ENCODE measurements around the gene FXYD3.
"Not testable (repeated sequence)": the region's sequence is repeated elsewhere in the genome, so short reads cannot be mapped to it uniquely, and the experiment has no call there.

FXYD3 gene

DNA sequence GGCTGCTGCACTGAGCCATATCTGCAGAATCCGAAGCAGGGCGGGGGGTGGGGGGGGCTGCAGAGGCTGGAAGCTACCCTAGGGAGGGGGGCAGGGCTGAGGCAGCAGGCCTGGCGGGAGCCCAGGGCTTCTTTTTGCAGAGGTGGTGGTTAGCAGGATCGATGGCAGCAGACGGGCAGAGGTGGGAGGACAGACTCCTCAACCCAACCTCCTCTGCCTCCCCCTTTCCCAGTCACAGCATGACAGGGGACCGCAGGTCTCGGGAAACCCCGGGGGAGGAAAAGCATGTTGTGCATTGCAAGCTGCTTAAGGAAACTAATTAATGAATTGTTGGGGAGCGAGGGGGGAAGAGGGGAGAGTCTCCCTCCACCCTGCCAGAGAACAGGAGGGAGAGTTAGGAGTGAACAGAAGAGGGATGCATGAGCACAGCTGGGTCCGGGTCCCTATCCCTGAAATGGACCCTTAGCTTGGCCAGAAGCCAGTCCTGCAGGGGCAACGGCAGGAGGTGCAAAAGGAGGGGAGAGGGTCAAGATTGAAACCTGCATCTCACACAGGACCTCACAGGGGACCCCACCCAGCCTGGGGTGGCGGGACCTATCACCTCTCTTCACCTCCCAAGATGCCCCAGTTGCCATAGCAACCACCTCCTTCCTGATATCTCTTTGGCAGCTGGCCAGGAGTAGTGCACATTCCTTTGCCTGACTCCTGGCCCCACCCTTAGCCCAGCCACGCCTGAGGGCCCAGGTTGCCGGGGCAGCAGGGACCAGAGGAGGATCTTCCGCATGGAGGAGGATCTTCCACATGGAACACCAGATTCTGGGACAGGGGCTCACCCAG, 29.2 kb downstream of the FXYD3 start:
- DNase-seq, result no peak

GRCh38 chr19:35146746-35147459, 31.3 kb downstream of the FXYD3 start:
- peak; percentile 44 for DNase-seq

DNA sequence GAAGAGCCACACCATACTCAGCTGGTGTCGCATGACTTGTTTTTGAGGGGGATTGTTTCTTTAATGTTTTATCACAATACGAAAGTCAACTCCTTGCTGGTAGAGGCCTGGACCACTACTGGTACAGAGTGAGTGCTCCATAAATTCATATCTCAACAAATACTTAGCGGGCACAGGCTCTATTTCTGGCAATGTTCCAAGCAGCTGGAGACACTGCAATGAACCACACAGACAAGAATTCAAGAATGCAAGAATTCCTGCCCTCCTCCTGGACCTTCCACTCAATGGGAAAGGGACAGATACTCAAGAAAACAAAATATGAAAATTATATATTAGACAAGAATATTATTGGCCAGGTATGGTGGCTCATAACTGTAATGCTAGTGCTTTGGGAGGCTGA, 33.8 kb downstream of the FXYD3 start:
- no peak for DNase-seq

DNA sequence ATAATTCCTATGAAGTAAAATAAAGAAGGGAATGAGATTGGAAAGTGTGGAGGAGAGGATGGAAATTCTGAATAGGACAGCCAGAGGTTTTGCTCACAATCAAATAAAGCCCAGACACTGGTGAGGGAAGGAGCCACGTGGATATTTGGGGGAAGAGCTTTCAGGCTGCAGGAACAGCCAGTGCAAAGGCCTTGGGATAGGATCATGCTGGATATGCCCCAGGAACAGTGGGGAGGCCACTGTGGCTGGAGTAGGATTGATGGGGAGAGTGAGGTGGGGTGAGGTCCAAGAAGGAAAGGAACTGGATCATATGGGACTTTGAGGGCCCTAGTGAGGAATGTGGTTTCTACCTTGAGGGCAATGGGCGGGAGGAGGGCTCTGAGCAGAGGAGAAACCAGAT, 34.8 kb downstream of the FXYD3 start:
- no peak for DNase-seq

DNA sequence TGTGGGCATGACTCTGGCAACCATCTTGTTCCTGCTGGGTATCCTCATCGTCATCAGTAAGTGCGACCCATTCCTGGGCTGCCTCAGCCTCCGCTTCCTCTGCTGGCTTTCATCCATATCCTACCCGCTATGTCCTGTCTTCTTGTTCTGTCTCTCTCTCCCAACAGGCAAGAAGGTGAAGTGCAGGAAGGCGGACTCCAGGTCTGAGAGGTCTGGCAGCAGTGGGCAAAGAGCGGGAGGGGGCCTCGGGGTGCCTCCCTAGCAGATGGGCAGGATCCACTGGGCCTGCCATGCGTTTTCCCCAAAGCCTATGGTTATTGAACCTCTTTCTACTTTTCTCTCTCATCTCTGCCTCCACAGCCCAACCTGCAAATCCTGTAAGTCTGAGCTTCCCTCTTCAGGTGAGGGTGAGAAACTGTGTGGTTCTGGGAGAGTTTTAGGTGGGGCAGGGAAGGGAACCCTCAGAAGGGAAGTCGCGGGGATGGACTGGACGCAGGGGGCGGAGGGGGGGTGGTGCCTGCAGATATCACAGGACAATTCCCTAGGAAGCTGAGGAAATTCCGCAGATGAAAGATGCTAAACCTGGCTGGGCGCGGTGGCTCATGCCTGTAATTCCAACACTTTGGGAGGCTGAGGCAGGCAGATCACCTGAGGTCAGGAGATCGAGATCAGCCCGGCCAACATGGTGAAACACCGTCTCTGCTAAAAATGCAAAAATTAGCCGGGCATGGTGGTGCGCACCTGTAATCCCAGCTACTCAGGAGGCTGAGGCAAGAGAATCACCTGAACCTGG, 35.8 kb downstream of the FXYD3 start:
- DNase-seq, result no peak

DNA sequence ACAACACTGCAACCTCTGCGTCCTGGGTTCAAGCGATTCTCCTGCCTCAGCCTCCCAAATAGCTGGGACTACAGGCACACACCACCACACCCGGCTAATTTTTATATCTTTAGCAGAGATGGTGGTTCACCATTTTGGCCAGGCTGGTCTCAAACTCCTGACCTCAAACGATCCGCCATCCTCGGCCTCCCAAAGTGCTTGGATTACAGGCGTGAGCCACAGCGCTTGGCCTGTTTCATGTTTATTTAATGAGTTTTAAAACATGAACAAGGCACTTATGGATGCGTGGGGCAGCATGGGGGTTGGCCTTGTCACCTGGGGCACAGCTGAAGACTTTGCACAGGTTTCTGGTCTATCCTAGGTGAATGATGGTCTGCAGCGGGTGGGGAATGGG, 37.5 kb downstream of the FXYD3 start:
- DNase-seq, result not testable (repeated sequence)

GRCh38 chr19:35153701-35154524, 38.3 kb downstream of the FXYD3 start:
- peak; percentile 56 for DNase-seq

DNA sequence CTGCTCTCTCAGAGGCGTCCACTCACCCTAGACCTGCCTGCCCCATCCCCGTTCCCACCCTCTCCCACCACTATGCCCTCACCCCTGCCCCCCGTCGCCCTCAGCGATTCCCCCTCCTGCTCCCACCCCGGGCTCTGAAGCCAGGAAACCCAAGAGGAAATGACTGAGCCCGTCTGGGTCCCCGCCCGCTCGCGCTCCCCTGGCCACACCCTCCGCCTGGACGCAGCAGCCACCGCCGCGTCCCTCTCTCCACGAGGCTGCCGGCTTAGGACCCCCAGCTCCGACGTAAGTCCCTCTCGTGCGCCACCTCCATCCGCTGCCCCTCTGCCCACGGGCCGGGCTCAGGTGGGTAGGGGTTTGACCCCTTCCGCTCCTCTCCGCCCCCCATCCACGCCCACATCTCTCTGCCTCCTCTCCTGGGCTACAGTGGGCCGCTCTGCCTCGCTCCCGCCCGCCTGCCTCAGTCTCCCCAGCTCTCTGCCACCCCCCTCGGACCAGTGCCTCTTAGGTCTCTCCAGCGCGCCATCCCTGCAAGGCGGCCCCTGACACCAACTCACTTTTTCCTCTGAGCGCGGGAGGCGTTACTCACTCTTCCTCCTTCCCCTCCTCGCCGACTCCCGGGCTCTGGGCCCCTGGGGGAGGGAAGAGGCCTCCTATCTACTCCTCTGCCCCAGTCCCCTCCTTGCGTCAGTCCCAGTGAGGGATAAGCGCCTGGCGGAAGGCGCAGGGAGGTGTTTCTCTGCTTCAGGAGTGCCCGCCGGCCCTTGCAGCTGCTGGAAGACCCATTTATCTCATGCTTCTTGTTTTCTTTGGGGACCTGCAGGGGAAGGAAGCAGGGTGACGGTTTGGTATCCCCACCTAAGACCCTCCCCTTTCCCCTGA, 39.1 kb downstream of the FXYD3 start, which contains the start of gene FXYD5:
TSS of gene FXYD5 (plus strand) at position 211 of the 882 bp plus-strand sequence. CDS start 816 bp downstream, outside the sequence.
- peak; percentile 73 for DNase-seq

DNA sequence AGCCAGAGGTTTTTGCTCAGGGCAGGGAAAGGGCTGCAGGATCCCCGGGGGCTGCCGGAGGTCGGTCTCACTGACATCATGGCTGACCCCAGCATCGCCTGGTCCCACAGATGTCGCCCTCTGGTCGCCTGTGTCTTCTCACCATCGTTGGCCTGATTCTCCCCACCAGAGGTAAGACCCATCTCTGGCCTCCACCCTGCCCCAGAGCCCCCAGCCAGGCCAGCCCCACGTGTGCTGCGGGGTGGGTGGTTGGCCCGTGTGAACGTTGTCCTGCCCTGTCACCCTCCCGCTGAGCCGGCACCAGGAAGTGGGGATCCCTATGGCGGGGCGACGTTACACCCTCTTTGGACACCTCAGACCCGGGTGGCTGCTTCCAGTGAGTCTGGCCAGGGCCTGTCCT, 39.8 kb downstream of the FXYD3 start:
- DNase-seq, result no peak

DNA sequence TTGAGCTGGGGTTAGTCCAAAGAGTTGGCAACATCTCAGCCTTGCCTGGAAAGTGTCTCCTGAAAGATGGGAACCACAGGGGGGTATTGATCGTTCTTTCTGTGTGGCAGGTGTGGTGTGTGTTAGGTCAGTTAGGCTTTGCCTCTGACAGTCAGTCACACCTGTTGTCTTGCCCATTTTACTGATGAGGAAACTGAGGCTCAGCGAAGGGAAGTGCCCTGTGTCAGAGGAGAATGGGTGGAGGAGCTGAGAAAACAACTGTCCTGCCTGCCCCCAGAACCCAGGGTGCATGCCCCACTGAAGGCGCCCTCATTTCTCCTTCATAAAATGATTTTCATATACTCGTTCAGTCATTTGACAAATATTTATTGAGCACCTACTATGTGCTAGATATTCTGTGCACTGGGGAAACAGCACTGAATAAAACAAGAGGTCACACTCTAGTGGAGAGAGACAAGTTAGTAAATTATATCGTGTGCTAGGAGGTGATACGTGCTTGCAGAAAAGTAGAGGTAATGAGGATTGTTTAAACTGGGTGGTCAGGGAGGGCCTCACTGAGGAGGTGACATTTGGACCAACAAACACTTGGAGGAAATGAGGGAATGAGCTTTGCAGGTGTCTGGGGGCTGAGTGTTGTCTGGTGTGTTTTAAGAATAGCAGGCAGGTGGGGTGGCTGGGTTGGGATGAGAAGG, 40.5 kb downstream of the FXYD3 start:
- DNase-seq, result no peak

- DNase-seq, result no peak
These were observed 41.0 kb downstream of the FXYD3 start for GRCh38 chr19:35156673-35157014.

DNA sequence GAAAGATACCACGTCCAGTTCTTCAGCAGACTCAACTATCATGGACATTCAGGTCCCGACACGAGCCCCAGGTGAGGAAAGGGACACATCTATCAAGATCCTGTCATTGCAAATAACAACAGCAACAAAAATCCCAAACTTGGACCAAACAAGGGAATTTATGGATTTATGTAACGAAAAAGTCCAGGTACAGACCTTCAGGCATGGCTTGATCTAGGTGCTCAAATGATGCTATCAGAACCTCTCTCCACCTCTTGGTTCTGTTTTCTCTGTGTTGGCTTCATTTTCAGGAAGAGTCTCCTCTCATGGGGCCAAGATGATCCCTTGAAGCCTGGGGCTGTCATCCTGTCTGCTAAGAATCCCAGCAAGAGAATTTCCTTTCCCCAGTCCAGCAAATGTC, 41.8 kb downstream of the FXYD3 start:
- no peak for DNase-seq

DNA sequence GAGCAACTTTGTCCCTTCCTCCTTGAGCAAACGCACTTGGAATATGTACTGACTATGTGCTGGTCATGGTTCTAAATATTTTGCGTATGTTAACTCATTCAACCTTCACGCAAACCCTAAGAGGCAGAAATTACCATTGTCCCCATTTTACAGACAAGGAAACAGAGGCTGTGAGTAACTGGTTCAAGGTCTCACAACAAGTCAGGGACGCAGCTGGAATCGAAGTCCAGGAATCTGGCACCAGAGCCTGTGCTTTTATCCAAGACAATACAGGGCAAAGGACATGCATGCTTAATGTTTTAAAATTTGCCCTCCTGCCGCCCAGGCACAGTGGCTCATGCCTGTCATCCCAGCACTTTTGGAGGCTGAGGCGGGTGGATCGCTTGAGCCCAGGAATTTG, 44.0 kb downstream of the FXYD3 start:
- no peak for DNase-seq

- no peak for DNase-seq
These were observed 45.2 kb downstream of the FXYD3 start for GRCh38 chr19:35160629-35161433.

- DNase-seq, result no peak
These were observed 45.8 kb downstream of the FXYD3 start for GRCh38 chr19:35161434-35161743.

DNA sequence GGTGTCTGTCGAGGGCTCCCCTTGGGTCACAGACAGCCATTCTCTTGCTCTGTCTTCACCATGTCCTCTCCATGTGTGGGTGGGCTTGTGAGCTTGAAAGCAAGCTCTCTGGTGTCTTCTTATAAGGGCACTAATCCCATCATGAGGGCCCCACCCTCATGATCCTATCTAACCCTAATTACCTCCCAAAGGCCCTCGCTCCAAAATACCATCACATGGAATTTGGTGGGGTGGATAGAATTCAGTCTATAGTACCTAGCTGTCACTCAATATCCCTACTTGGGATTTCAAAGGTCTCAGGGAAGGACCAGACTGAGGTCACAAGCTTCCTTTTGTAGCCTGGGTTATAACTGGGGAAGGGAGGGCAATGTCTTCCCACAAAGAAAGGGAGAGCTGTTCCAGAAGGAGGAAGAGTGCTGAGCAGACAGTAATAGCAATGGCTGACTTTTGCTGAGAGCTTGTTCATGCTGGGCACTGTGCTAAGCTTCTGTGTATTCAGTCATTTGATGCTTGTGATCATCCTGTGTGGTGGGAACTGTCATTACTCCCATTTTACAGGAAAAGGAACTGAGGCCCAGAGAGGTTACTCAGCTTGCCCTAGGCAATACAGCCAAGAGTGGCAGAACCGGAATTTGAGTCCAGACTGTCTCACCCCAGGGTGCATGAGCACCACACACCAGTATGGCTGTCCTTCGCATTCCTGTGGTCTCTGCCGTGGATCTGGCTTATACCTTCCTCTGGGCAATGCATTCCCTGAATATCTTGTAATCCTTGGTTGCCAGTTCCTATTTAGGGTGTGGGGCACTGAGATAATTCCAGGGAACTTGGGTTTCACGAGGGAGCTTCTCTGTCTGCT, 47.1 kb downstream of the FXYD3 start:
- no peak for DNase-seq

GRCh38 chr19:35164418-35164817, 48.8 kb downstream of the FXYD3 start:
- no peak for DNase-seq

GRCh38 chr19:35165200-35166058, 49.8 kb downstream of the FXYD3 start:
- DNase-seq, result no peak

Data from GDM1 (cell line).